HEK293 (cell line): ENCODE measurements around the gene ADAMTS14.

Experiments
- CTCF ChIA-PET: fragments of 350-600 bp; formaldehyde crosslinking; extraction: SDS; loops from one replicate; lab custom pipeline; 2021; ENCODE audit warnings: antibody characterized with exemption; lab: Yijun Ruan, JAX
- POLR2A ChIA-PET: fragments of 300-600 bp; formaldehyde crosslinking; extraction: SDS; loops from one replicate; lab custom pipeline; 2020; ENCODE audit warnings: antibody characterized with exemption, inconsistent platforms; lab: Yijun Ruan, JAX
- H3K27ac ChIP-seq: fragments of 200-500 bp; sonication (Bioruptor generic); 2 replicates; pipeline ENCODE4 v1.5.1; 2014; ENCODE audit warnings: low read depth, low read length, control low read depth, inconsistent platforms; ENCODE audit errors: extremely low read depth
- H3K36me3 ChIP-seq, 2 experiments: fragments of 200-500 bp in 1 of 2; sonication (Bioruptor generic) in 1 of 2; 1 replicate in 1 of 2; 2 replicates in 1 of 2; pipeline ENCODE4 v1.5.1; 2014 to 2017; ENCODE audit warnings: inconsistent platforms in 2 of 2, low read length in 2 of 2; ENCODE audit not compliant: control insufficient read depth in 2 of 2, insufficient read depth in 1 of 2
- H3K4me1 ChIP-seq: fragments of 200-500 bp; sonication (Bioruptor generic); 2 replicates; pipeline ENCODE4 v1.5.1; 2014; ENCODE audit warnings: mild to moderate bottlenecking, low read length, inconsistent platforms; ENCODE audit not compliant: control insufficient read depth, insufficient read depth
- H3K4me3 ChIP-seq: 2 replicates; pipeline ENCODE4 v1.5.1; 2011; ENCODE audit warnings: low read depth, mild to moderate bottlenecking, control low read depth, low read length, moderate library complexity
- H3K9me3 ChIP-seq: fragments of 200-500 bp; sonication (Bioruptor generic); 2 replicates; pipeline ENCODE4 v1.5.1; 2014; ENCODE audit warnings: low read depth, low read length, inconsistent platforms; ENCODE audit not compliant: control insufficient read depth, insufficient read depth
- EGR2 ChIP-seq: fragments of 450-650 bp; formaldehyde crosslinking; IDR thresholded peaks from 2 replicates; pipeline ENCODE4 v1.5.1; 2016; ENCODE audit warnings: low read depth, missing biosample characterization, missing genetic modification characterization
- GFI1B ChIP-seq: fragments of 450-650 bp; formaldehyde crosslinking; IDR thresholded peaks from 2 replicates; pipeline ENCODE4 v1.5.1; 2016; ENCODE audit warnings: missing biosample characterization, missing genetic modification characterization
- KLF16 ChIP-seq: fragments of 450-650 bp; formaldehyde crosslinking; IDR thresholded peaks from 2 replicates; pipeline ENCODE4 v1.5.1; 2017; ENCODE audit warnings: missing biosample characterization, missing genetic modification characterization
- KLF7 ChIP-seq: fragments of 450-650 bp; formaldehyde crosslinking; IDR thresholded peaks from 2 replicates; pipeline ENCODE4 v1.5.1; 2016; ENCODE audit warnings: missing biosample characterization, missing genetic modification characterization, borderline replicate concordance
- REPIN1 ChIP-seq: fragments of 450-650 bp; formaldehyde crosslinking; IDR thresholded peaks from 2 replicates; pipeline ENCODE4 v1.5.1; 2017; ENCODE audit warnings: missing biosample characterization, missing genetic modification characterization, low read depth
- ZBTB10 ChIP-seq: fragments of 450-650 bp; formaldehyde crosslinking; IDR thresholded peaks from 2 replicates; pipeline ENCODE4 v1.5.1; 2016; ENCODE audit warnings: missing biosample characterization, missing genetic modification characterization
- ZFP69B ChIP-seq: fragments of 450-650 bp; formaldehyde crosslinking; IDR thresholded peaks from 2 replicates; pipeline ENCODE4 v1.5.1; 2016; ENCODE audit warnings: missing biosample characterization, missing genetic modification characterization
- ZIC2 ChIP-seq: fragments of 450-650 bp; formaldehyde crosslinking; IDR thresholded peaks from 2 replicates; pipeline ENCODE4 v1.5.1; 2016; ENCODE audit warnings: missing biosample characterization, missing genetic modification characterization
- ZNF214 ChIP-seq: fragments of 450-650 bp; formaldehyde crosslinking; IDR thresholded peaks from 2 replicates; pipeline ENCODE4 v1.5.1; 2017; ENCODE audit warnings: missing biosample characterization, mild to moderate bottlenecking, missing genetic modification characterization, borderline replicate concordance
- ZNF223 ChIP-seq: fragments of 450-650 bp; formaldehyde crosslinking; IDR thresholded peaks from 2 replicates; pipeline ENCODE4 v1.5.1; 2016; ENCODE audit warnings: missing biosample characterization, missing genetic modification characterization
- ZNF26 ChIP-seq: fragments of 450-650 bp; formaldehyde crosslinking; IDR thresholded peaks from 2 replicates; pipeline ENCODE4 v1.5.1; 2016; ENCODE audit warnings: missing biosample characterization, missing genetic modification characterization
- ZNF280D ChIP-seq: fragments of 450-650 bp; formaldehyde crosslinking; IDR thresholded peaks from 2 replicates; pipeline ENCODE4 v1.5.1; 2016; ENCODE audit warnings: missing biosample characterization, missing genetic modification characterization
- ZNF350 ChIP-seq: fragments of 450-650 bp; formaldehyde crosslinking; IDR thresholded peaks from 2 replicates; pipeline ENCODE4 v1.5.0; 2017; ENCODE audit warnings: missing biosample characterization, mild to moderate bottlenecking, missing genetic modification characterization
- ZNF473 ChIP-seq: fragments of 450-650 bp; formaldehyde crosslinking; IDR thresholded peaks from 2 replicates; pipeline ENCODE4 v1.5.1; 2017; ENCODE audit warnings: missing biosample characterization, missing genetic modification characterization
- ZNF549 ChIP-seq: fragments of 450-650 bp; IDR thresholded peaks from 2 replicates; pipeline ENCODE4 v1.5.1; 2018; ENCODE audit warnings: missing biosample characterization, missing genetic modification characterization, mild to moderate bottlenecking, inconsistent platforms, moderate library complexity
- ZNF558 ChIP-seq: fragments of 450-650 bp; formaldehyde crosslinking; IDR thresholded peaks from 2 replicates; pipeline ENCODE4 v1.5.1; 2016; ENCODE audit warnings: missing biosample characterization, missing genetic modification characterization
- ZNF621 ChIP-seq: fragments of 450-650 bp; formaldehyde crosslinking; IDR thresholded peaks from 2 replicates; pipeline ENCODE4 v1.5.1; 2017; ENCODE audit warnings: missing biosample characterization, missing genetic modification characterization
- ZNF704 ChIP-seq: fragments of 450-650 bp; formaldehyde crosslinking; IDR thresholded peaks from 2 replicates; pipeline ENCODE4 v1.5.1; 2016; ENCODE audit warnings: missing biosample characterization, missing genetic modification characterization
- ZNF768 ChIP-seq: fragments of 450-650 bp; formaldehyde crosslinking; IDR thresholded peaks from 2 replicates; pipeline ENCODE4 v1.5.1; 2018; ENCODE audit warnings: missing biosample characterization, mild to moderate bottlenecking, missing genetic modification characterization

The ADAMTS14 gene

GRCh38 chr10:70657041-70657440, 15.3 kb upstream of the ADAMTS14 start (continued):
- TF ChIP-seq ZBTB10: no peak
- no peak for TF ChIP-seq KLF16
- TF ChIP-seq KLF7: no peak

GRCh38 chr10:70658582-70659136, 13.6 kb upstream of the ADAMTS14 start:
- TF ChIP-seq EGR2 (tag by site-specific recombination) (no peak), ZNF350 (no peak), ZNF473 (tag by site-specific recombination) (no peak)

GRCh38 chr10:70659306-70659705, 13.0 kb upstream of the ADAMTS14 start:
- H3K4me1 ChIP-seq: no peaks in the 10 kb centered on the region
- H3K9me3 ChIP-seq: no peaks in the 10 kb centered on the region
- H3K36me3 ChIP-seq: no peaks in the 10 kb centered on the region
- CTCF ChIA-PET: no interaction called here
- no peak overlapping the region for H3K27ac ChIP-seq
- TF ChIP-seq ZNF549 (tag by site-specific recombination): 0 out of 2 replicates have a peak, but pooled peaks have one; percentile 10
- no peak for TF ChIP-seq ZNF26 (tag by site-specific recombination)
- no peak for TF ChIP-seq ZIC2
- no peak for TF ChIP-seq REPIN1 (tag by site-specific recombination)
- TF ChIP-seq, all 188 proteins: peak for 1
- H3K4me3 ChIP-seq: no peak overlapping the region
- POLR2A ChIA-PET: no interaction called here

More at GRCh38 chr10:70658582-70659136, 13.6 kb upstream of the ADAMTS14 start:
- H3K4me3 ChIP-seq: no peak overlapping the region
- no peaks in the 10 kb centered on the region for H3K36me3 ChIP-seq
- no peaks in the 10 kb centered on the region for H3K4me1 ChIP-seq
- ChIA-PET CTCF (interaction anchor here (0.6 kb wide), 1 partner anchor 52 kb away, joined by 3 read pairs; no protein-coding TSS in a partner anchor), POLR2A (no interaction called here)
- H3K9me3 ChIP-seq: no peaks in the 10 kb centered on the region
- H3K27ac ChIP-seq: no peak overlapping the region

- Histone ChIP-seq H3K36me3 (no peaks in the 10 kb centered on the region), H3K4me1 (no peaks in the 10 kb centered on the region), H3K4me3 (no peak overlapping the region), H3K9me3 (no peaks in the 10 kb centered on the region), H3K27ac (no peak overlapping the region)
- ChIA-PET CTCF (interaction anchor here (0.6 kb wide), 1 partner anchor 252 kb away, joined by 3 read pairs; no protein-coding TSS in a partner anchor), POLR2A (no interaction called here)
- no peak for TF ChIP-seq ZFP69B
- no peak for TF ChIP-seq ZNF768 (tag by site-specific recombination)
- no peak for TF ChIP-seq ZNF558 (tag by site-specific recombination)
- TF ChIP-seq GFI1B: no peak
- TF ChIP-seq ZNF214 (tag by site-specific recombination): no peak
- no peak for TF ChIP-seq ZNF704 (tag by site-specific recombination)
- no peak for TF ChIP-seq ZNF280D (tag by site-specific recombination)
- TF ChIP-seq ZBTB10: no peak
- TF ChIP-seq ZNF223 (tag by site-specific recombination): no peak
- TF ChIP-seq ZNF621 (tag by site-specific recombination): no peak
Observed at GRCh38 chr10:70660722-70661121, 11.6 kb upstream of the ADAMTS14 start.
